Measurements from ENCODE around the gene NSUN3.

The NSUN3 gene

GRCh38 chr3:94118390-94118789, 55.5 kb downstream of the NSUN3 start:
- no peak for DNase-seq (ENCODE audit: low read depth in 2 of 2)

GRCh38 chr3:94121161-94121560, 58.3 kb downstream of the NSUN3 start:
- no peak for DNase-seq (ENCODE audit: low read depth in 2 of 2)

DNA sequence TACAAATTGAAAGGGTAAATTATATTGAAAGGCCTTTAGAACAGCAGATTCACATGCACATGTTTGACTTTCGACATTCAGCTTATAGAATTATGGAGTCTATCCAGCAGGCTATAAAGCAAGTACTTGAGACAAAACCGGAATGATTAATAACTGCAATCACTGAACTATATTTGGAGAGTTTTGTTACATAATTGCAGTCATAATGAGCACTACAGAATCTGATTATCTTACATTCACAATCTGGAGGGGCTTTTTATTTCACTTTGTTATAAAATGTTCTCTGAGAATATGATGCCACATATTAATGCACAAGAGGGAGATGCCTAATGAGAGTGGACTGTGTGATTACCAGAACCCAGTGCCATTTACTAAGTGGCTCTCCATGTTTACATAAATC, 64.3 kb downstream of the NSUN3 start:
- DNase-seq (ENCODE audit: low read depth in 2 of 2): no peak

DNA sequence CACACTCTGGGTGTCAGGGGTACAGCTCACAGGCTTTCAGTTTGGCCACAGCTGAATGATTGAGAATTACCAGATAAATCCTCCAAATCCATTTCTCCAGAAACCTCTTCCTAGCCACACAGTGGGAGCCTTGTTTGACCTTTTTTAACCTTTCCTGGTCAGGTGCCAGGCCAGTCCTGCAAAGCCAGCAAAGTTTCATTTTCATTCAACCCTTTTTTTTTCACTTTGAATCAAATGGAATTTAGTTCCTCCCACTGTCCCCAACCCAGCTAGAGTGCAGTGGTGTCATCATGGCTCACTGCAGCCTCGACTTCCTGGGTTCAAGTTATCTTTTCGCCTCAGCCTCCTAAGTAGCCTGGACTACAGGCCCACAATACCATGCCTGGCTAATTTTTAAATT, 67.8 kb downstream of the NSUN3 start:
- no peak for DNase-seq (ENCODE audit: low read depth in 2 of 2)

GRCh38 chr3:94132777-94133176, 69.9 kb downstream of the NSUN3 start:
- no peak for DNase-seq (ENCODE audit: low read depth in 2 of 2)

- no peak for DNase-seq (ENCODE audit: low read depth in 2 of 2)
Observed at GRCh38 chr3:94136133-94136532, 73.3 kb downstream of the NSUN3 start.

- no peak for DNase-seq (ENCODE audit: low read depth in 2 of 2)
Observed at GRCh38 chr3:94137377-94137776, 74.5 kb downstream of the NSUN3 start.

DNA sequence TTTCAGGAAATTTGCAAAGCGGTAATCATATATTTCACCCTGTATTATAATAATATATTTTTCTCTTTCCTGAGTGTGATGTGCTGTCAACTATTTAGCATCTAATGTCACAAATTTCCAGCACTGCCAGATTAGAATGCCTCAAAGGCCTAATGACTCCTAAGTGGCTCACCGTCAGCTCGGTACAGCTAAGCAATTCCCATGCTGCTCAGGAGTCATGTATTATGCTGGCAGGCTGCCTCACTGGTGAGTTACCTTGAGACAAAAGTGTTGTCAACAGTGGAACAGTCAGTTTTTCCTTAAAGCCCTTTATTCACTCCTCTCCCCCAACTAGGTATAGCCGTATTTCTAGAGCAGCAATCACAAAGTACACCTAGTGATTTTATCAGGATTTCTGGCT, 83.6 kb downstream of the NSUN3 start:
- DNase-seq (ENCODE audit: low read depth in 2 of 2): no peak

- DNase-seq (ENCODE audit: low read depth in 2 of 2): no peak
Observed at GRCh38 chr3:94147012-94147411, 84.2 kb downstream of the NSUN3 start.

DNA sequence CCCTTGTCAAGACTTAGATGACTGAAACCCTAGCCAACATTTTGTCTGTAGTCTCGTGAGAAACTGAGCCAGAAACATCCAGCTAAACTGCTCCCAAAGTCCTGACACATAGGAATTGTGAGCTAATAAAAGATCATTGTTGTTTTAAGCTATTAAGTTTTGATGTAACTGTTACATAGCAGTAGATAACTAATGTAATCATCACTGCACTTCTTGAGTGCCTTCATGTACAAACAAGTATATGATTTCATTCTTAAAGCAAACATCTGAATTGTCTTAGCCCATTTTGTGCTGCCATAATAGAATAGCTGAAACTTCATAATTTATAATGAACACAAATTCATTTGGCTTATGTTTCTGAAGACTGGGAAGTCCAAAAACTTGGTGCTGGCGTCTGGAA, 87.3 kb downstream of the NSUN3 start:
- no peak for DNase-seq (ENCODE audit: low read depth in 2 of 2)

- no peak for DNase-seq (ENCODE audit: low read depth in 2 of 2)
Observed at GRCh38 chr3:94156626-94157025, 93.8 kb downstream of the NSUN3 start.

DNA sequence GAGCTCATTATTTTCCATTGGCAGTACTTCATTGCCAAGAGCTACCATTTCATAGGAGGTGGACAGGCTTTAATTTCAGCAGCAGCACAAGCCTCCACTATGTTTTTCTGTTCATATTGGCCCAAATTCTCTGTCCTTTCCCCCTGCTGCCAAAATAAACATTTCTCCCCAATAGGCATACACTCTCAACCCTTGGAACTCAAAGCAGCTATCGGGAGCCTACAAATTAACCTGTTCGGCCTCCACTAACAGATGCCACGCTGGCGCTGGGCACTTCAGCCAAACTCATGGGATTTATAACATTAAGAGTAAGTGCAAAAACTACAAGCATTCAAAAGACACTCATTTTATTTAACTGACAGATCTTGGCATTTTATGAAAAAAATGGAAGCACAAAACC, 95.7 kb downstream of the NSUN3 start:
- no peak for DNase-seq (ENCODE audit: low read depth in 2 of 2)

- no peak for DNase-seq (ENCODE audit: low read depth in 2 of 2)
Observed at GRCh38 chr3:94159062-94159828, 96.4 kb downstream of the NSUN3 start.

DNA sequence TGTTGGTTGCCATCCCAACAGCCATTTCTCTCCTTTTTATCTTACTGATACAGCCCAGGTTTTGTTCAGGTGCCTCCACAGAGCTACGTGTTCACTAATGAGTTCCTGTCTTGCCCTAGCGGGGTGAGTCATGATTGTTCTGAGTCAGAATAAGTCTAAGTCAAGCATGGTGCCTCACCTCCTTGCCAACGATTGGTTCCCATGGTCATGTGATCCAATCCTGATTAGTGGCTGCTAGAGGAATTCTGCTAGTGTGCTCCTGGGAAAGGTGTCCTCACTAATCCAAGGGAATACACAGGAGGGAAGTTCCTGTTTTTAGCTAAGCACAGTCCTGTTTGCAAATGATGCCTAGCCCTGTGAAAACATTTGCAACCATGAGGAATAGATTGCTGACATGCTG, 99.8 kb downstream of the NSUN3 start:
- DNase-seq (ENCODE audit: low read depth in 2 of 2): no peak

DNA sequence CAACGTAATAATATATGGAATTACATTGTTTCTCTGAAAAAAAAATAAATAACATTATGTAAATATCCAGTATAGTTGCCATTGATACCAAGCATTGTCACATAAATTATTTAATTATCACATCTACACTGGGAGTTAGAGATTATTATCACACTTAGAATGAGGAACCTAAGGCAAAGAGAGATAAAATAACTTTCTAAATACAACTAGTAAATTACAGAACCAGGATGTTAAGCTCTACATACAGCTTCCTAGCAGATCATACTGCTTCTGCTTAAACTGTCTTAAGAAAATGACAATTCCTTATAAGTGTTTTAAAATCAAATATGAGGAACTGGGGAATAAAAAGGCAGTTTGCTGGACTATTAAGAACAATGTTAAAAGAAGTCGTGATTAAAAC, 104.5 kb downstream of the NSUN3 start:
- DNase-seq (ENCODE audit: low read depth in 2 of 2): no peak

- DNase-seq (ENCODE audit: low read depth in 2 of 2): no peak
Observed at GRCh38 chr3:94167796-94168195, 104.9 kb downstream of the NSUN3 start.

DNA sequence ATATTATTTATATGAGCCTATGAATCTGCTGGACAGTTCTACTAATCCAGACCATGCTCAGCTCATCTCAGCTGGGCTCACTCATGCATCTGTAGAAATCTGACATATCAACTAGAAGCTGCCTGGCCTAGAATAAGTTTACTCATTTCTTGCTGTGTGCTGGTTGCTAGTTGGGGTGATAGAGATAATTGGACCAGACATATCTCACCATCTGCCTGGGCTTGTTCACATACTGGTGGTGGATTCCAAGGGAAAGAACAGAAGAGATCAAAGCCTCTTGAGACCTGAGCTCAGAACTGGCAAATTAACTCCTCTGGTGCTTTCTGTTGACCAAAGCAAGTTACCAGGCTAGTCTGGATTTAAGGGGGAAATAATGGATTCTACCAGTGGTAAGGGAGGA, 109.1 kb downstream of the NSUN3 start:
- no peak for DNase-seq (ENCODE audit: low read depth in 2 of 2)

DNA sequence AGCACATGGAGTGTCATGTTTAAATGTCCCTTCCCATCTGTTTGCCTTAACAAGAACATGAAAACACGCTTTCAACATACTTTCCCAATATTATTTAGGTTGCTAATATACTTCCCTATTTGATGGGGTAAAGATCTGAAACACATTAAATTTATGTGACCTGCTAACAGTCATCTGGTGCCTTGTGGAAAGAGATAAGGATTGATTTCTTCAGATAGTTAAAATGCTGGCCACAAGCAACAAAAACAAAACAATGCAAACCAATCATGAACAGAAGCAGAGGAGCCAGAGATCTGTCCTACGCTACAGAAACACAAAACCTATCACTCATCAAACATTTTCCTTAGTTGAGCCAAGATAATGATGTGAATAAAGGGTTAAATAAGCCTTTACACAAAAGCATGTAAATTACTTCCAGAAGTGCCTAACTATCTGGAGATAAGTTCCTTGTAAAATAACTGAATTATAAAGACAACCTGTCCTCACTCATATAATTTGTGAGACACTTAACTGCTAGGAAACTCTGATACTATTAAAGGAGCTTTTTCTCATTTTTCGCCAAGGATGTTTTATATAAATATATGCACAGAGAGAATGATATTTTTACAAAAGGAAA, 109.9 kb downstream of the NSUN3 start:
- DNase-seq (ENCODE audit: low read depth in 2 of 2): no peak

DNA sequence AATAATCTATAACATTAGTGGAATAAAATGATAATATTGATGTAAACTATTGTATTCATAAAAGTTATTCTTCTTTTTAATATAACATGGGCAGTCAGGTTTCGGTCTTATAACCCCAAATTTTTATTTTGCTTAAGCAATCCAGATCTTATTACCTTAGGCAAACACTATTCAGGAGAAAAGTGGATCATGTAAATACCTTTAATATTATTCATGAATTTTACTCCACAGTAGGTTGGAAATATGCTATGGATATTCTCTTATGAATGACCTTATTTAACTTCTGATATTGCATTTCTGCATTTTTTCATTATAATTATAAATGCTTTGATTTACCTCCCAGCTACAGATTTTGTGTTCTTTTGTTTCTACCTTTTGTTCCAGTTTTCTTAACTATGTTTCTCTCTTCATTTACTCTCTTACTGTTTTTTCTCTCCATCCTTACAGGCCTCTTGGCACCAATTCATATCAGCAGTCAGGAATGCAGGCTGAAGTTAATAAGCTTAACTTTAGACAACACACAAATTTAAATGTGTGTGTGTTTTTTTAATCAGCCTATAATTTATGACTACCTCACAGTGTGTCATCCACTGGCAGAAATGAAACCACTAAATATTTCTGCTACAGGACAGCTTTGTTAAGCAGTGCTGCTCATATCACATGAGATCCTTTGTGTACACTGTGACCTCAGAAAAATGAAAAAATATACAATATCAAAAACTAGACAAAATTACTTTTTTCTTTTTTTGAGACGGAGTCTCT, 111.0 kb downstream of the NSUN3 start:
- DNase-seq (ENCODE audit: low read depth in 2 of 2): no peak

DNA sequence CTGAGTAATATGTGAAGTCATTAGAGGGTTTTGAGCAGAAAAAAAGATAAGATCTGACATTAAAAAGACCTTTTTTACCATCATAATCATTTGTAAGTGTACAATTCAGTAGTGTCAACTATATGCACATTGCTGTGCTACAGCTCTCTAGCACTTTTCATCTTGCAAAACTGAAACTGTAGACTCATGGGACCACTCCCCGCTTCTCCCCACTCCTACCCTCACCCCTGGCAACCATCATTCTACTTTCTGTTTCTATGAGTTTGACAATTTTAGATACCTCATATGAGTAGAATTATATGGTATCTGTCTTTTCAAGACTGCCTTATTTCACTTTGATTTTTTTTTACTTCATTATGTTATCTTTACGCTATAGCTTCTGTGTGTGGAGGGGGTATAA, 112.8 kb downstream of the NSUN3 start:
- no peak for DNase-seq (ENCODE audit: low read depth in 2 of 2)

GRCh38 chr3:94176988-94177745, 114.3 kb downstream of the NSUN3 start:
- no peak for DNase-seq (ENCODE audit: low read depth in 2 of 2)
